ENCODE data around the gene CUBN. TPM values are rescaled to one million over a fixed set of nuclear protein-coding genes. Genes with fewer than 3 reads are reported as not detected.

CUBN gene
- total RNA-seq, 2 experiments from 2014 or later: 0.25 to 0.43 TPM

DNA sequence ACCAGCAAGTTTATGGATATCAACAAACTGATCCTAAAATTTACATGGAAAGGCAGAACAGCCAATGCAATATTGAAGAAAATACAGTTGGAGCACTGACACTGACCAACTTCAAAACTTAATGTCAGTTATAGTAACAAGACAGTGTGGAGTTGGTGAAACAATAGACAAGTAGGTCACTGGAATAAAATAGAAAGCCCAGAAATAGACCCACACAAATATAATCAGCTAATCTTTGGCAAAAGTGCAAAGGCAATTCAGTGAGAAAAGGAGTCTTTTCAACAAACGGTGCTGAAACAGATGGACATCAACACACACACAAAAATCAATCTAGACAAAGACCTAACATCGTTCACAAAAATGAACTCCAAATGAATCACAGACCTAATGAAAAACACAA, 326.1 kb downstream of the CUBN start:
- Mint-ChIP-seq H3K4me3 (no peak overlapping the region), H3K9me3 (ENCODE audit: low read depth) (no peaks in the 10 kb centered on the region), H3K27me3 (no peaks in the 10 kb centered on the region), H3K4me1 (peaks cover 31% of the 10 kb centered on the region), H3K27ac (no peak overlapping the region), H3K36me3 (ENCODE audit: low read depth) (peaks cover 29% of the 10 kb centered on the region)
- ChIA-PET CTCF (interaction anchor here (0.6 to 3.2 kb wide), 2 partner anchors 9 to 12 kb away, joined by 3 to 13 read pairs; no protein-coding TSS in a partner anchor), POLR2A (no interaction called here)
- intact Hi-C loops (cut with DNase I, micrococcal nuclease): no loop called here
- ATAC-seq (no peak), DNase-seq (no peak)

DNA sequence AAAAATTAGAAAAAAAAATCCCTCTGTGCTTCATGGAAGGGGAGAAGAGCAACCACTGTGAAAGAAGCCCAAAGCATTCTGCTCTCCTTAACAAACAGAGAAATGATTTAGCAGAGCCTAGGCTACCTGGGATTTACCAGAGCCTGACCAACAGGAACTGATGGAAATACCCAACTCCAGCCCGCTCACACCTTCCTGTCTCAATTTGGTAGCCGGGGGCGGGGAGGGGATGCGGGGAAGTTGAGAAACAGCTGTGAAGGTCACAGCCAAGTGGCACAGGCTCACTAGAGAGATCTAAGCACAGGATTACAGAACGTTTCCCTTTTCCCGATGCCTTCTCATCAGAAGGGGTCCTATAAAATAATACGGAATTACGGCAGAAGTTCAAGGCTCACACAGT, 330.0 kb downstream of the CUBN start:
- CTCF ChIA-PET: no interaction called here
- peak overlapping the region; percentile 18 for H3K27ac Mint-ChIP-seq
- H3K36me3 Mint-ChIP-seq (ENCODE audit: low read depth): peaks cover 25% of the 10 kb centered on the region
- H3K27me3 Mint-ChIP-seq: no peaks in the 10 kb centered on the region
- POLR2A ChIA-PET: no interaction called here
- ATAC-seq (peak; percentile 55), DNase-seq (peak; percentile 56)
- peaks cover 40% of the 10 kb centered on the region for H3K4me1 Mint-ChIP-seq
- H3K9me3 Mint-ChIP-seq (ENCODE audit: low read depth): no peaks in the 10 kb centered on the region
- no peak overlapping the region for H3K4me3 Mint-ChIP-seq
- intact Hi-C loops (cut with DNase I, micrococcal nuclease): no loop called here

DNA sequence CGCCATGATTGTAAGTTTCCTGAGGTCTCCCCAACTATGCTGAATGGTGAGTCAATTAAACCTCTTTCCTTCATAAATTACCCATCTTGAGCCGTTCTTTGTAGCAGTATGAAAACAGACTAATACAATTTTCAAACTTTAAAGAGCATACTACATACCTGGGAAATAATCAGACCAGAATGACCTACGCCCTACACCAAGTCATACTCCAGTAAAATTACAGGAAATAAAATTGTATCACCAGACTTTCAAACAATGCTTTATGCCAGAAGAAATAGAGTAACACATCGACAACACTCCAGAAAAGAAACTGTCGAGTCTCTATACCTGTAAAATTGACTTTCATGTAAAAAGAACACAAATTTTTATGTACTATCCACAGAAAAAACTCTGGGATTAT, 331.0 kb downstream of the CUBN start:
- ATAC-seq (no peak), DNase-seq (no peak)
- no peaks in the 10 kb centered on the region for H3K27me3 Mint-ChIP-seq
- CTCF ChIA-PET: no interaction called here
- peaks cover 38% of the 10 kb centered on the region for H3K4me1 Mint-ChIP-seq
- H3K9me3 Mint-ChIP-seq (ENCODE audit: low read depth): no peaks in the 10 kb centered on the region
- POLR2A ChIA-PET: no interaction called here
- peaks cover 30% of the 10 kb centered on the region for H3K36me3 Mint-ChIP-seq (ENCODE audit: low read depth)
- no peak overlapping the region for H3K27ac Mint-ChIP-seq
- intact Hi-C loops (cut with DNase I, micrococcal nuclease): no loop called here
- no peak overlapping the region for H3K4me3 Mint-ChIP-seq

DNA sequence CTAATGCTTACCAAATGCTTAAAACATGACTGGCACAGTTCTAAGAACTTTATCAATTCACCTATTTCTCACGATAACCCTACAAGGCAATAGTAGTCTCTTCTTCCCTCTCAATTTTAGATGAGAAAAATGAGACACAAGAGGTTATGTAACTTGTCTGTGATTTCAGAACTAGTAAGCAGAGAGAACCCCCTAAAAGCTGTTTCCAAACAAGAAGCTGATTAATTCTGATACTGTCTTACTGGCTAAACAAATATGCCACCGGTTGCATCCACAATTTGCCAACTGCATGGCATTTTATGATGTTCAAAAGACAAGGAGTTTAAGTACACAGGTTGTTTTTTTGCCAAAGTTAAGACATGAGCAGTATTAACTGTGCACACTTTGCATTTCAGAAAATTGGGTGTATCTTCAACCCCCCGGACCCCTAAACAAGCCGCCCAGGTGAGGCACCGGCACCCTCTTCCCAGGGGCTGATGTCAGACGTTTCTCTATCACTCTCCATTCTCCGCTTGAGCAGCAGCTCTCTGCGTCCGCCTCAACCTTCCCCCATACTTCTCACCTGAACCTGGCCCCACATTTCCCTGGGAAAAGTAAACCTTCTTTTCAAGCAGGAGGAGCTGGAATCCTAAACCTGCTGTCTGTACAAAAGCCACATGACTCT, 334.1 kb downstream of the CUBN start:
- ChIA-PET POLR2A (interaction anchor here (0.7 kb wide), 1 partner anchor 437 kb away, joined by 4 read pairs; no protein-coding TSS in a partner anchor), CTCF (interaction anchor here (1.4 kb wide), 1 partner anchor 18 kb away, joined by 3 read pairs; no protein-coding TSS in a partner anchor)
- H3K4me3 Mint-ChIP-seq: no peak overlapping the region
- H3K4me1 Mint-ChIP-seq: peaks cover 29% of the 10 kb centered on the region
- no peak for ATAC-seq
- H3K9me3 Mint-ChIP-seq (ENCODE audit: low read depth): no peaks in the 10 kb centered on the region
- intact Hi-C loops (cut with DNase I, micrococcal nuclease): no loop called here
- H3K36me3 Mint-ChIP-seq (ENCODE audit: low read depth): peaks cover 42% of the 10 kb centered on the region
- no peak overlapping the region for H3K27ac Mint-ChIP-seq
- no peaks in the 10 kb centered on the region for H3K27me3 Mint-ChIP-seq
- DNase-seq: no peak

DNA sequence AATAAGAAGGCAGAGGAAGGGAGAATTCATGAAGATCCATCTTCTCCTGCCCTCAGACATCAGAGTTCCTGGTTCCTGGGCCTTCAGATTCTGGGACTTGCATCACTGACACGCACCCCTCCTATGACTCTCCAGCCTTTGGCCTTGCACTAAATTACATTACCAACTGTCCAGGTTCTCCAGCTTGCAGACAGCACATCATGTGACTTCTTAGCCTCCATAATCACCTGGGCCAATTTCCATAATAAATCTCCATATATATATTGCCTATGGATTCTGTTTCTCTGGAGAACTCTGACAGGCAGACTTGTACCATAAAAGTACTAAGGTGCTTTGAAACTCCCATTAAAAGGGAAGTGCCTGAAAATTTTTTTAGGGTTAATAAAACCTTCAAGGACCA, 335.6 kb downstream of the CUBN start:
- Mint-ChIP-seq H3K36me3 (ENCODE audit: low read depth) (peaks cover 46% of the 10 kb centered on the region), H3K27ac (no peak overlapping the region), H3K4me1 (peaks cover 21% of the 10 kb centered on the region), H3K9me3 (ENCODE audit: low read depth) (no peaks in the 10 kb centered on the region), H3K27me3 (no peaks in the 10 kb centered on the region), H3K4me3 (no peak overlapping the region)
- ChIA-PET CTCF (interaction anchor here (1.4 kb wide), 1 partner anchor 12 kb away, joined by 3 read pairs; no protein-coding TSS in a partner anchor), POLR2A (no interaction called here)
- no peak for ATAC-seq
- no peak for DNase-seq
- intact Hi-C loops (cut with DNase I, micrococcal nuclease): no loop called here

DNA sequence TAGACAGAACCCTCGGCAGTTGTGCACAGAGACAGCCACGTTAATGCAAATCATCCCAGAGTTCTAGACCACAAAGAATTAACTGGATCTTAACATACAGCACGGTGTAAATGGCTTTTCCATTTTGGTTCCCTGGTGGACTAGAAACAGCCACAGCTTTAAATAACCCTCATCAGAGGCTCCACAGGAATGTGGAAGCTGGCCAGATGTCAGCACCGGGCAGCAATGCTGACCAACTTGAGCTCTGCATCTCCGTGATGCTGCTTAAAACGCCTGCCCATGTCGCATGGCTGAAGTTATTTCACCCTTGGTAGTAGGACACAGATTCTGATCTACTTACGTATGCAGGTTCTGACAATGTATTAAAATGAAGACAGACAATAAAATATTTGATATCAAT, 336.9 kb downstream of the CUBN start:
- Mint-ChIP-seq H3K27me3 (no peaks in the 10 kb centered on the region), H3K27ac (no peak overlapping the region), H3K9me3 (ENCODE audit: low read depth) (no peaks in the 10 kb centered on the region), H3K4me1 (peaks cover 29% of the 10 kb centered on the region), H3K36me3 (ENCODE audit: low read depth) (peaks cover 45% of the 10 kb centered on the region), H3K4me3 (no peak overlapping the region)
- ChIA-PET POLR2A (no interaction called here), CTCF (interaction anchor here (0.6 to 1.4 kb wide), 3 partner anchors 13 to 890 kb away, joined by 3 to 4 read pairs (median 3); no protein-coding TSS in a partner anchor)
- DNase-seq (no peak), ATAC-seq (no peak)
- intact Hi-C loops (cut with DNase I, micrococcal nuclease): no loop called here

DNA sequence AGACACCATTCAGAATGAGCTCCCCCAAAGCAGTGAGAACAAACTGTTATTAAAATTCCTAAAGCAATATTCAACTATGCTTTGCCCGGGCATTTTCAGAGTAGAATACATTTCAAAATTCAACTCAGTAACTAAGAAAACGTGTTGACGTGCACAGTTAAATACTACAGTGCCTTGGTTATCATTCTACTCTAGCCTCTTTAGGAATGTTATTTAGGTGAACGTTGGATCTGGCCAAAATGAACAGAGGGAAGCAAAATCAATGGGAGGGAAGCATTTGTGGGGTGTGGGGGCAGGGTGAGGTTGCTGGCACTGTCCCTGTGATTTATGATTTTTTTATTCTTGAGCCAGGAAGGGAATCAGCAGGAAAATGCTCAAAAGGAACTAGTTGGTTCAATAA, 339.8 kb downstream of the CUBN start:
- intact Hi-C loops (cut with DNase I, micrococcal nuclease): loop anchor here in 1 of 2 experiments (5.0 kb wide), 1 partner anchor 927 kb away; the partner anchor contains the start of gene MINDY3

DNA sequence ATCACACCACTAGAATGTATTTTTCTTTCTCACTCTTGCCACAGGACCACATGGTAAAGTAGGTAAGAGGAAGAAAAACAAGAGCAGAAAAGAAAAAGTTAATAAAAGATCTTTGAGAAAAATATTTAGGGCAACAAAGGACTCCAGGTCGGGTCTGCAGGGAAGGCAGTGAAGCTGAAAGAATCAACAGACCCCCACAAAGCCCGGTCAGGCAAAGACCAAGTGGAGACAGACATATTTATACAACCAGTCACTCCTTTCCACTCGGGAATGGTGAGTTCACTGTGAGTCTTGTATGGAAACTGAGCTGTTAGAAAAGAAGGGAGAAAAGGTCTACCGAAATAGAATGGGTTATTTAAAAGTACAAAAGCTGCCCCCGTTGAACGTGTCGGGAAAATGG, 340.4 kb downstream of the CUBN start:
- Mint-ChIP-seq H3K4me1 (peaks cover 33% of the 10 kb centered on the region), H3K27ac (peak overlapping the region; percentile 13), H3K4me3 (no peak overlapping the region), H3K27me3 (no peaks in the 10 kb centered on the region), H3K36me3 (ENCODE audit: low read depth) (peaks cover 49% of the 10 kb centered on the region), H3K9me3 (ENCODE audit: low read depth) (peaks cover 9% of the 10 kb centered on the region)
- intact Hi-C loops (cut with DNase I, micrococcal nuclease): loop anchor here in 1 of 2 experiments (5.0 kb wide), 1 partner anchor 927 kb away; the partner anchor contains the start of gene MINDY3
- ATAC-seq (no peak), DNase-seq (no peak)
- CTCF ChIA-PET: no interaction called here
- POLR2A ChIA-PET: no interaction called here

More for the DNA sequence above, 339.8 kb downstream of the CUBN start:
- Mint-ChIP-seq H3K27me3 (no peaks in the 10 kb centered on the region), H3K36me3 (ENCODE audit: low read depth) (peaks cover 52% of the 10 kb centered on the region), H3K9me3 (ENCODE audit: low read depth) (peaks cover 6% of the 10 kb centered on the region), H3K4me1 (peaks cover 33% of the 10 kb centered on the region), H3K4me3 (no peak overlapping the region), H3K27ac (peak overlapping the region; percentile 13)
- ChIA-PET POLR2A (no interaction called here), CTCF (no interaction called here)
- ATAC-seq: no peak
- no peak for DNase-seq

DNA sequence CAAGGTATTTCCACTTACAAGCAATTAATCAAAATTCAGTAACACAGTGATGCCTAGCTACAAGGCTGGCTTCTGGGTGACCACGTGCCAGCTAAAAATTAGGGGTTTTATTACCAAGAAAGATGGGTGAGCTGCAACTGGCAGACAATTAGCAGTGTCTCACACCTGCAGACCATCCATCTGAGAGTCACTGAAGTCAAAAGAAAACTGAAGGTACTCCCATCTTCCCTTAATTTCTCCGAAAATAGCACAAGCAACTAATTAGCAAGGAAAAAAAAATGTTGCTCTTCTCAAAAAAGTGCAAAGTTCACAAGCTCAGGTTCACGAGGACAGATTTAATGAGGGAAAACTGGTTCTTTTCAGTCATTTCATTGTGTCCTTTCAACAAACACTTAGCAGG, 340.8 kb downstream of the CUBN start:
- H3K9me3 Mint-ChIP-seq (ENCODE audit: low read depth): peaks cover 9% of the 10 kb centered on the region
- DNase-seq (no peak), ATAC-seq (no peak)
- CTCF ChIA-PET: no interaction called here
- peaks cover 50% of the 10 kb centered on the region for H3K36me3 Mint-ChIP-seq (ENCODE audit: low read depth)
- POLR2A ChIA-PET: no interaction called here
- H3K27ac Mint-ChIP-seq: peak overlapping the region; percentile 96
- no peaks in the 10 kb centered on the region for H3K27me3 Mint-ChIP-seq
- peak overlapping the region; percentile 63 for H3K4me3 Mint-ChIP-seq
- intact Hi-C loops (cut with DNase I, micrococcal nuclease): loop anchor here in 1 of 2 experiments (5.0 kb wide), 1 partner anchor 926 kb away; the partner anchor contains the start of gene MINDY3
- H3K4me1 Mint-ChIP-seq: peaks cover 33% of the 10 kb centered on the region

DNA sequence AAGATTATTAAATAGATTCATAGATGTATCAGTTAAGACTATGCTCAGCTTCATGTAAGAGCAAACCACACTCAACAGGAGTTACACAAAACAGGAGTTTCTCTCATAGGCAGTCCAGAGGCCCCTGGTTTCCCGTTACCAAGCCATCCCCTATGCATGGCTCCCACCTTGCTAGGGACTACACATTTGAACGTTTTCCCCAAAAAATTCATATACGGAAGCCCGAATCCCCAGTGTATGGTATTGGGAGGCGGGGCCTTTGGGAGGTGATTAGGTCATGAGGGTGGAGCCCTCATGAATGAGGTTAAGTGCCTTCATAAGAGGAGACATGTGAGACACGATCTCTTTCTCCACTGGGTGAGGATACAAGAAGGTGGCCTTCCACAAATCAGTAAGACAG, 341.5 kb downstream of the CUBN start:
- Mint-ChIP-seq H3K27me3 (no peaks in the 10 kb centered on the region), H3K4me3 (peak overlapping the region; percentile 63), H3K9me3 (ENCODE audit: low read depth) (peaks cover 9% of the 10 kb centered on the region), H3K27ac (peak overlapping the region; percentile 96), H3K36me3 (ENCODE audit: low read depth) (peaks cover 45% of the 10 kb centered on the region), H3K4me1 (peaks cover 31% of the 10 kb centered on the region)
- ChIA-PET POLR2A (no interaction called here), CTCF (no interaction called here)
- peak; percentile 68 for ATAC-seq
- DNase-seq: peak; percentile 34
- intact Hi-C loops (cut with DNase I, micrococcal nuclease): loop anchor here in 1 of 2 experiments (5.0 kb wide), 1 partner anchor 926 kb away; the partner anchor contains the start of gene MINDY3

DNA sequence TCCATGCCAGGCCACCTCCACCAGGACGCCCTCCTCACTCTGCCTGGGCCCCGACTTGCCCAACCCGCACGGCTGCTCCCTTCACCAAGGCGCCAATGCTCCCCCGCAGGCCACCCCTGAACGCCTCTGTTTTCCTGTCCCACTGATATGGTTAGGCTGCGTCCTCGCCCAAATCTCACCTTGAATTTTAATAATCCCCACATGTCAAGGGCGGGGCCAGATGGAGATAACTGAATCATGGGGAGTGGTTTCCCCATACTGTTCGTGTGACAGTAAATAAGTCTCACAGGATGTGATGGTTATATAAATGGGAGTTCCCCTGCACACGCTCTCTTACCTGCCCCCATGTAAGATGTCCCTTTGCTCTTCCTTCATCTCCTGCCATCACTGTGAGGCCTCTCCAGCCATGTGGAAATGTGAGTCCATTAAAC, 342.2 kb downstream of the CUBN start:
- CTCF ChIA-PET: no interaction called here
- H3K4me1 Mint-ChIP-seq: peaks cover 31% of the 10 kb centered on the region
- peaks cover 46% of the 10 kb centered on the region for H3K36me3 Mint-ChIP-seq (ENCODE audit: low read depth)
- peak overlapping the region; percentile 63 for H3K4me3 Mint-ChIP-seq
- peak overlapping the region; percentile 96 for H3K27ac Mint-ChIP-seq
- POLR2A ChIA-PET: no interaction called here
- peaks cover 9% of the 10 kb centered on the region for H3K9me3 Mint-ChIP-seq (ENCODE audit: low read depth)
- H3K27me3 Mint-ChIP-seq: no peaks in the 10 kb centered on the region
- DNase-seq (peak; percentile 77), ATAC-seq (peak; percentile 95)
- intact Hi-C loops (cut with DNase I, micrococcal nuclease): loop anchor here (1.0 to 5.0 kb wide), 4 partner anchors 8 to 925 kb away; partner anchors contain the start of genes RSU1 (in 2 of the 2) and MINDY3 (in 1 of the 2)

DNA sequence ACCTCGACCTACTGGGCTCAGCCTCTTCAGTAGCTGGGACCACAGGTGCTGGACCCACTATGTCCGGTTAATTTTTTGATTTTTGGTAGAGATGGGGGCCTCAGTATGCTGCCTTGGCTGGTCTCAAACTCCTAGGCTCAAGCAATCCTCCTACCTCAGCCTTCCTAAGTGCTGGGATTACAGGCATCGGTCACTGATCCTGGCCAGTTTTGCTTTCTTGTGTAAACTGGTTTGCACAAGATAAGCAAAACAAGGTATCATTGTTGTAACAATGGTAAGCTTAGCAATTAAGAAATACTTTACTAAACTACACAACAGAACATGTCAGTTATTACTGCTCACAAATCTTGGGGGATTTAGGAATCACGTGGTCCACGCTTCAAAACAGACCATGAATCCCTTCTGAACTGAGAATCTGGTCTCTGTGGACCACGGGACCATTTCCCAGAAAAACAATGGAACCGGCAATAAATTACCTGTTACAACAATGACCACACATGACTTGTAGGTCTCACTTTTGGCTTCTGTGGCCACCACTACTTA, 349.2 kb downstream of the CUBN start:
- POLR2A ChIA-PET: no interaction called here
- no peak overlapping the region for H3K4me3 Mint-ChIP-seq
- H3K4me1 Mint-ChIP-seq: peaks cover 31% of the 10 kb centered on the region
- peaks cover 29% of the 10 kb centered on the region for H3K36me3 Mint-ChIP-seq (ENCODE audit: low read depth)
- H3K27me3 Mint-ChIP-seq: no peaks in the 10 kb centered on the region
- H3K27ac Mint-ChIP-seq: no peak overlapping the region
- H3K9me3 Mint-ChIP-seq (ENCODE audit: low read depth): peaks cover 5% of the 10 kb centered on the region
- DNase-seq: no peak
- intact Hi-C loops (cut with DNase I, micrococcal nuclease): no loop called here
- ATAC-seq: no peak
- CTCF ChIA-PET: interaction anchor here (0.7 to 1.0 kb wide), 2 partner anchors 10 to 347 kb away, joined by 3 read pairs; no protein-coding TSS in a partner anchor
